HG03108 (cell line): ENCODE data around the gene COL17A1.

ENCODE experiments used
- ATAC-seq: cut with Tn5 transposase; IDR thresholded peaks from one replicate; pipeline ENCODE4 v1.9.1; 2021; ENCODE audit warnings: moderate library complexity; ENCODE audit not compliant: unreplicated experiment

Gene COL17A1

GRCh38 chr10:103991393-103992128, 94.1 kb downstream of the COL17A1 start:
- no peak for ATAC-seq

GRCh38 chr10:103990531-103990930, 95.1 kb downstream of the COL17A1 start:
- ATAC-seq, result no peak

- ATAC-seq, result no peak
These were observed 95.6 kb downstream of the COL17A1 start for GRCh38 chr10:103990121-103990520.

GRCh38 chr10:103986360-103986759, 99.3 kb downstream of the COL17A1 start:
- no peak for ATAC-seq

DNA sequence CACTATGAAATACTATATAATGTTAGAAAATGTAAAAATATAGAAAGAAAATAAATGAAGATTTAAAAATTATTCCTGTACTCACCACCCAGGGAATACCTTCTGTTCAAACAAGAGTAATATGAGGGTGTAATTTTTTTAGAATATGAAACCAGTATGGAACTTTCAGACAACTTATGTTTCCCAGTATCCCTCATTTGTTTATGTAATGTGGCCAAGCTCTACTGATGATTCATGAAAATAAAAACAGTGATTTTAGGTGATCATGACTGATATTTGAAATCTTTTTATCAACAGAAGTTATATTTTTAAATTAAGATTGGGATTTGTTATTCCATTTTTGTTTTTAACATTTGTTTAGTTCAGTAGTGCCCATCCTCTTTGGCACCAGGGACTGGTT, 100.0 kb downstream of the COL17A1 start:
- no peak for ATAC-seq

DNA sequence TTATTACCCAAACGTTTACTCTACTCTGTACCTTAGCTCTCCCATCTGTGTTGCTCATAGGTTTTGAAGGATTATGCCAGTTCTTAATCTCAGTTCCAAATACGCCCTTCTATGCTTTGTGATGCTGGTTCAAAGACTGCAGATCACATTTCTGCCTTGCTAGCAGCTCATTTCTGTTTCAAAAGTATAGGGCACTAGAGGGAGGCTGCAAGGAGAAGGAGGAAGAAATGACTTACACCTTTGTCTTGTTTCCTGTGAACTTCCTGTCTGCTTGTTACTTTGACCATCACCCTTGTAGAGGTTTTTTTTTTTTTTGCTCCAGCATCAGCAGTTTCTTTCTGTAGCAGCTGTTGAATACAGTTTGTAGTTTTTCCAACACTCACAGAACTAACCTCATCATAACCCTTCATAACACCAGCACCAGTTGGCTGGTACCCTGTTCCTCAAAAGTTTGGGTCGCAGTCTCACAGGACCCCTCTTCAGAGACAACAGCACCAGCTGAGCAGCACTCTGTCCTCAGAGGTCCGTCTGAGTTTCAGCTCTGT, 102.2 kb downstream of the COL17A1 start:
- peak; percentile 87 for ATAC-seq

- no peak for ATAC-seq
These were observed 103.0 kb downstream of the COL17A1 start for GRCh38 chr10:103982639-103983038.
